GM18951 (cell line): ENCODE results near the gene CUL9.

Experiments
- POLR2A ChIP-seq: IDR thresholded peaks from 4 replicates; pipeline ENCODE4 v1.6.1; 2011; ENCODE audit warnings: mild to moderate bottlenecking; ENCODE audit not compliant: insufficient read length, insufficient read depth; ENCODE audit errors: extremely low read depth
- in situ Hi-C: fragments of 300-500 bp; cut with MboI; formaldehyde crosslinking; loops from one replicate; pipeline ENCODE4 v1.12.0; 2022; ENCODE audit warnings: low sequenced_read_pairs, mixed read lengths, inconsistent platforms; ENCODE audit not compliant: unreplicated experiment

The CUL9 gene

DNA sequence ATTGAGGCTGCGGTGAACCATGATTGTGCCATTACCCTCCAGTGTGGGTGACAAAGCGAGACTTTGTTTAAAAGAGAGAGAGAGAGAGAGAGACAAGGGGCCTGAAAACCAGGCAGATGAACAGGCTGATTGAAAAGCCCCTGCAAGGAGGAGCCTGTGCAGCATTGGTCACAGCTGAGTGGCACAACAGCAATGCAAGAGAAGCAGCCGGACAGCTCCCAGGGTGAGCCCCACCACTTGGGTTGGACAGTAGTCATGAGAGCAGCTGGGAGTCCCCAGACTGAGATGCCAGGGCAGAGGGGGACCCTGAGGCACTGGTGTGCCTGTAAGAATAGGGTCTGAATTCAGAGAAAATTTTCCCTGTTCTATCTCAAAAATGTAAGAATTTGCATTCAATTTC is 37.1 kb downstream of the CUL9 start:
- in situ Hi-C loops = no loop called here
- peak; percentile 1 for TF ChIP-seq POLR2A

DNA sequence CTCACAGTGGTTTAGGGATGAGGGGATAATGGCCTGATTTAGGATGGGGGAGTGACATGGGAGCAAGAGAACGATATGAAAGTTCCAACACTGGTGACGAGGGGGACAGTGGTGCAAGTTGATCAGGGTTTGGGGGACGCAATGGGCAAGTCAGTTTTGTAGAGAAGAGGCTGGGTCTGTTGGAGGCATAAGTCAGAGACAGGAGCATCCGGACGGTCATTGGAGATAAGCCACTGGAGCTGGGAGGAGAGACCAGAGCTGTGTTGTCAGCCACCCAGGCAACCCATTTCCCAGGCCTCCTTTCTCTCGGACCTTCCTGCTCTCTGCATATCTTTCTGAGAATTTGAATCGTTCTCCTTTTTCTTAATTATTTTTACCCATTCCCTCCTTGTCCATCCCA is 37.8 kb downstream of the CUL9 start:
- no peak for TF ChIP-seq POLR2A
- in situ Hi-C loops = no loop called here

DNA sequence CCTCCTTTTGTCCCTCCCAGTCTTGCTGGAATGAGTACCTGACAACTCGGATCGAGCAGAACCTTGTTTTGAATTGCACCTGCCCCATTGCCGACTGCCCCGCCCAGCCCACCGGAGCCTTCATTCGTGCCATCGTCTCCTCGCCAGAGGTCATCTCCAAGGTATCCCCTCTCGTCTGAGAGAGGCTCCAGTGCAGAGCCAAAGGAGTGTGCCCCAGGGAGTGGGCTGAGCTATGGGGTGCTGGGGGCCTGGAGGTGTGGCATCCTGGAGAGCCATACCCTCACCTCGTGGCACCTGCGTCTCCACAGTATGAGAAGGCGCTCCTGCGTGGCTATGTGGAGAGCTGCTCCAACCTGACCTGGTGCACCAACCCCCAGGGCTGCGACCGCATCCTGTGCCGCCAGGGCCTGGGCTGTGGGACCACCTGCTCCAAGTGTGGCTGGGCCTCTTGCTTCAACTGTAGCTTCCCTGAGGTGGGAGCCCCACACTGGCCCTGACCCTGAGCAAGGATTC is 38.5 kb downstream of the CUL9 start:
- TF ChIP-seq POLR2A = no peak

GRCh38 chr6:43221046-43221972 is 39.3 kb downstream of the CUL9 start:
- in situ Hi-C loops = no loop called here
- no peak for TF ChIP-seq POLR2A

More for the DNA sequence above, 38.5 kb downstream of the CUL9 start:
- in situ Hi-C loops = no loop called here

DNA sequence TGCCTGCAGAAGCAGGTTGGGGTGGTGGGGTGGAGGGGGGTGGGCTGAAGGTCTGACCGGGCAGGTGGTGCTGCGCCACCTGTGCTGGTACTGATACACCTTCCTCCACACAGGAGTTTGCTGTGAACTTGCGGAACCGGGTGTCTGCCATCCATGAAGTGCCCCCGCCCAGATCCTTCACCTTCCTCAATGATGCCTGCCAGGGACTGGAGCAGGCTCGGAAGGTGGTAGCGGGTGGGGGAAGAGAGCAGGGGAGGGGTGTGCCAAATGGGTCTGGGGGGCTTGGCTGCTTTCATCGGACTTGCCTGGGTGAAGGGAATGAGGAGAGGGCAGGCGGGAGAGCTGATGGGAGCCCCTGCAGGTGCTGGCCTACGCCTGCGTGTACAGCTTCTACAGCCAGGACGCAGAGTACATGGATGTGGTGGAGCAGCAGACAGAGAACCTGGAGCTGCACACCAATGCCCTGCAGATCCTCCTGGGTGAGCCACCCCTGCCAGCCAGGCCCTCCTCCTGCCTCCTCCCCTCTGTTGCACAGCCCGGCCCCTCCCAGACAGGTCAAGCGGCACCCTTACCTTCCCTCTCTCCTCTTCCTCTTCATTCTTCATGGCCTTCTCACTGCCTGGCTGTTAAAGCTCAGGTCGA is 40.5 kb downstream of the CUL9 start:
- no peak for TF ChIP-seq POLR2A
- in situ Hi-C loops = no loop called here

GRCh38 chr6:43223175-43223574 is 41.2 kb downstream of the CUL9 start:
- TF ChIP-seq POLR2A = no peak
- in situ Hi-C loops = no loop called here

DNA sequence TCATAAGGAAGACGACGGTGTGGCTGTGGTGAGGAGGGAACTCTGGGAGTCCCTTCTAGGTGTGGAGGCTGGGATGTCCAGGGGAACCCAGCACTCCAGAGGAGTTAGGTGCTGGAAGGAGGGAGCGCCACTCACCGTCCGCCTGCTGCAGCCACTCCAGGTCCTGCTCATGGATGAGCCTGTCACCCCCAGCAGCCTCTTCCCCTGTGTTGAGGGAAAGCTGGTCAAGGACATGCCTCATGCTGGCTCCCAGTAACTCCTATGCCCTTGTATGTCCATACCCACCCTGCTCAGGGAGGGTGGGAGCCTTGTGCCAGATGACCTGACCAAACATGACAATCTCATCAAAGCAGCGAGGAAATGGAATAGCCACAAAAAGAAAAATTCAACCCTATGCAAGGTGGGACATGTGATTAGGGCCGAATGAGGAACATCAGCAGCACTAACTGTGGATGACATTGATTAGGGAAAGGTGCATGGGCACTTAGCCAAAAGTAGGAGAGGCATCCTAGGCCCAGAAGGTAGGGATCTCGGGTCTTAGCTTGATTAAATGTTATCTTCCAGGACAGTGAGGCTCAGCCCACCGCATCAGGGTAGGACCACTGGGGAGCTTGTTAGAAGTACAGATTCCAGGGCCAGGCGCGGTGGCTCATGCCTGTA is 44.3 kb downstream of the CUL9 start:
- no peak for TF ChIP-seq POLR2A
- in situ Hi-C loops = no loop called here

GRCh38 chr6:43228951-43229802 is 47.2 kb downstream of the CUL9 start, which contains the start of gene DNPH1:
DNPH1 (minus strand) TSS chr6:43229481; CDS start chr6:43229456, 25 bp downstream.
- in situ Hi-C loops = no loop called here
- TF ChIP-seq POLR2A = peak; percentile 76

DNA sequence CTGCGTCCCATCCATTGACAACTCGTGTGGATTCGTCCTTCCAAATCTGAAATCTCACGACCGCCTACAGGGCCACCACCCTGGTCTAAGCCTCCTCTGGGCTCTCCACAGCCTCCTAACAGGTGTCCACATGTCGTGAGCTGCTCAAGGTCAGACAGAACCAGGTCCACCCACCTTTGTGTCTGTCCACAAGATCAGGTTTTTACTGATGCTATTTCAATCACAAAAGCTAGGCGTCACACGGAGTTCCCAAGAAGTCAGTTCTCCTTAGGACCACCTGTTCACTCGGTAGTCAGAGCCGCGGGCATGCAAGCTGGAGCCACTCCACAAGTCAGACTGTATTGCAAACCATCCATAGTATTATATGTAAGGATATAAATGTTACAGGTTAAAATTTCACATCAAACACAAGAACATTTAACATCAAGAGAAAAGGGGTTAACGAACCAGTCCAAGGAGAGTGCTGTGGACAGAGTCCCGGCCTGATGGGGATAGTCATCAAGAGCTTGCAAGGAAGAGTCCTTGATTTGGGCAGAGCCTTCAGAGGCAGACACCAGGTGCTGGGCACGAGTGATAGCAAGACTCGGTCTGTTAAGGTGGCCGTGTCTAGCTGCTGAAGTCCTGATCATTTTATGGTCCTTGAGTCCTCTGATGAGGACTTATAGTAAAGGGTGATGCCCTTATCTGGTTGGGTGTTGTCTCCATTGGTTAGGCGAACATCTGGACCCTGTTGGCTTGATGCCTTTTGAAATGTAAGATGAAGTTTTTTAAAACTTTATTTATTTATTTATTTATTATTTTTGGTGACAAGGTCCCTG is 48.0 kb downstream of the CUL9 start:
- in situ Hi-C loops = no loop called here
- TF ChIP-seq POLR2A = no peak

DNA sequence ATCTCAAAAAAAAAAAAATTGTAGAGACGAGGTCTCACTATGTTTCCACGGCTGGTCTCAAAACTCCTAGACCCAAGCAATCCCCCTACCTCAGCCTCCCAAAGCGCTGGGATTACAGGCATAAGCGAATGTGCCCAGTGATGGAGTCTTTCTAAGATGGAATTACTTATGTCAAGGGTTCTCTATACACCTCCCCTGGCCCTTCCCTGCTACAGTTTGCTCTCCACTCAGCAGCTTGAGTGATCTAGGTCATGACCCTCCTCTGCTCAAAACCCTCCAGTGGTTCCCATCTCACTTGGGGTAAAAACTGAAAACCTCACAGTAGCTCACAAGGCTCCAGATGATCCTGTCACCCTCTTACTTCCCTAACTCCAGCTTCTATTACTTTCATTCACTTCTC is 49.1 kb downstream of the CUL9 start:
- in situ Hi-C loops = no loop called here

GRCh38 chr6:43231735-43232450 is 49.9 kb downstream of the CUL9 start:
- no peak for TF ChIP-seq POLR2A
- in situ Hi-C loops = no loop called here

More for the DNA sequence above, 49.1 kb downstream of the CUL9 start:
- TF ChIP-seq POLR2A = no peak
